PC-3 (cell line): ENCODE results near the gene MT1M. TPM values are rescaled to one million over a fixed set of nuclear protein-coding genes. Genes with fewer than 3 reads are reported as not detected.

Experiments
- ATAC-seq: fragments of 200-7000 bp; cut with Tn5 transposase; 2 replicates; pipeline ENCODE4 v1.9.1; 2020; ENCODE audit warnings: mild to moderate bottlenecking, moderate library complexity
- BruUV-seq: library from RNA; stranded (reverse); fragments of 400-500 nt; replicated peaks from 2 replicates; lab custom pipeline; 2021; lab: Mats Ljungman, UMichigan
- CTCF ChIA-PET: fragments of 300-600 bp; sonication (Branson Sonifier 250); formaldehyde crosslinking; loops from one replicate; lab custom pipeline; 2022; ENCODE audit warnings: antibody characterized with exemption; lab: Charles Lee
- POLR2A ChIA-PET: fragments of 300-600 bp; sonication (Branson Sonifier 250); formaldehyde crosslinking; loops from one replicate; lab custom pipeline; 2022; ENCODE audit warnings: antibody characterized with exemption; ENCODE audit not compliant: unreplicated experiment; lab: Charles Lee
- DNase-seq: peaks from one replicate; pipeline ENCODE4 v3.0.0-alpha.2; 2015
- H2AFZ ChIP-seq: fragments of 300-600 bp; sonication (generic); 2 replicates; pipeline ENCODE4 v1.6.0; 2016; ENCODE audit warnings: antibody characterized with exemption, low read length
- H3F3A ChIP-seq: fragments of 300-600 bp; sonication (generic); one replicate; pipeline ENCODE4 v1.6.0; 2017; ENCODE audit warnings: antibody characterized with exemption, low read length, control low read depth, mild to moderate bottlenecking; ENCODE audit not compliant: unreplicated experiment
- H3K27ac ChIP-seq: fragments of 300-600 bp; sonication (generic); 2 replicates; pipeline ENCODE4 v1.5.1; 2016; ENCODE audit warnings: mild to moderate bottlenecking, low read length
- H3K27me3 ChIP-seq: fragments of 300-600 bp; sonication (generic); 2 replicates; pipeline ENCODE4 v1.6.1; 2016; ENCODE audit warnings: low read length, mixed read lengths
- H3K36me3 ChIP-seq: fragments of 300-600 bp; sonication (generic); 2 replicates; pipeline ENCODE4 v1.6.1; 2016; ENCODE audit warnings: low read depth, mixed run types, low read length, mixed read lengths
- H3K4me1 ChIP-seq: fragments of 300-600 bp; sonication (generic); 2 replicates; pipeline ENCODE4 v1.5.1; 2016; ENCODE audit warnings: low read length; ENCODE audit not compliant: insufficient read depth
- H3K4me2 ChIP-seq: fragments of 300-600 bp; sonication (generic); 2 replicates; pipeline ENCODE4 v1.6.0; 2016; ENCODE audit warnings: low read length
- H3K4me3 ChIP-seq: fragments of 300-600 bp; sonication (generic); 2 replicates; pipeline ENCODE4 v1.5.1; 2016; ENCODE audit warnings: mild to moderate bottlenecking, low read length, mixed read lengths
- H3K79me2 ChIP-seq: fragments of 300-600 bp; sonication (generic); 2 replicates; pipeline ENCODE4 v1.6.1; 2017; ENCODE audit warnings: low read length, mixed read lengths
- H3K9ac ChIP-seq: fragments of 300-600 bp; sonication (generic); 2 replicates; pipeline ENCODE4 v1.6.0; 2016; ENCODE audit warnings: mild to moderate bottlenecking, low read length
- H3K9me2 ChIP-seq: fragments of 300-600 bp; sonication (generic); replicated peaks from 2 replicates; pipeline ENCODE4 v1.6.1; 2016; ENCODE audit warnings: mixed run types, low read length, mixed read lengths
- H3K9me3 ChIP-seq: fragments of 300-600 bp; sonication (generic); 2 replicates; pipeline ENCODE4 v1.6.1; 2016; ENCODE audit warnings: low read length, mixed read lengths
- H4K20me1 ChIP-seq: fragments of 300-600 bp; sonication (generic); 2 replicates; pipeline ENCODE4 v1.6.1; 2016; ENCODE audit warnings: low read length, mixed read lengths
- EZH2 ChIP-seq: fragments of 300-600 bp; sonication (generic); IDR thresholded peaks from one replicate; pipeline ENCODE4 v1.6.1; 2017; ENCODE audit warnings: antibody characterized with exemption, mild to moderate bottlenecking, low read length; ENCODE audit not compliant: unreplicated experiment
- EZH2phosphoT487 ChIP-seq: fragments of 300-600 bp; sonication (generic); IDR thresholded peaks from 2 replicates; pipeline ENCODE4 v1.6.1; 2018; ENCODE audit warnings: mild to moderate bottlenecking, antibody characterized with exemption, low read length, borderline replicate concordance
- intact Hi-C: fragments of 100-400 bp; cut with micrococcal nuclease; formaldehyde crosslinking; loops from 2 replicates; pipeline ENCODE4 v1.9.0; 2023
- total RNA-seq: library from RNA; depleted of rRNA; stranded (reverse); fragments of >200 nt; gene quantifications from 2 replicates; pipeline ENCODE4 v1.2.3, GENCODE V29; 2014
- TF ChIP-seq, protein P1 (sequence below): fragments of 300-600 bp; sonication (generic); conservative IDR thresholded peaks from 2 replicates; pipeline ENCODE4 v1.5.1; 2017; ENCODE audit warnings: antibody characterized with exemption, low read depth, mild to moderate bottlenecking, low read length

The MT1M gene
- total RNA-seq, 1 experiment from 2014 or later, result 1.5 TPM

DNA sequence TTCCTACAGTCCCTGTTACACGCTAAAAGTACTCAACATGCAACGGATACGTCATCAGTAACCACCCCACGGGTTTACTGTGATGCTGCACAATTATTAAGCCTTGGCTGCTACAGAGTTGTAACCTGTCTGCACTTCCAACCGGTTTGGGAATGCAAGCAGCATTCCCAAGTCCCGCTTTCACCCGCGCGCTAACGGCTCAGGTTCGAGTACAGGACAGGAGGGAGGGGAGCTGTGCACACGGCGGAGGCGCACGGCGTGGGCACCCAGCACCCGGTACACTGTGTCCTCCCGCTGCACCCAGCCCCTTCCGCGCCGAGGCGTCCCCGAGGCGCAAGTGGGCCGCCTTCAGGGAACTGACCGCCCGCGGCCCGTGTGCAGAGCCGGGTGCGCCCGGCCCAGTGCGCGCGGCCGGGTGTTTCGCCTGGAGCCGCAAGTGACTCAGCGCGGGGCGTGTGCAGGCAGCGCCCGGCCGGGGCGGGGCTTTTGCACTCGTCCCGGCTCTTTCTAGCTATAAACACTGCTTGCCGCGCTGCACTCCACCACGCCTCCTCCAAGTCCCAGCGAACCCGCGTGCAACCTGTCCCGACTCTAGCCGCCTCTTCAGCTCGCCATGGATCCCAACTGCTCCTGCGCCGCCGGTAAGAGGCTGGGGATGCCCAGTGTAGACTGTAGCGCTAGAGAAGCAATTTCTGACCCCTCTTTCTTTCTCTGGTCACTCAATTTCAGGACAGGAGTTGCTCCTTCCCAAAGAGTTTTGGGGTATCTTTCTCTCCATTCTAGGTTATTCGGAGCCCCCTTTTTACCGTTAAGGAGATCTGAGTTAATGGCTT lies 24.2 kb upstream of the MT1M start, which contains the start of gene MT2A:
Gene MT2A (plus strand): TSS at position 542 of the 833 bp plus-strand sequence. CDS start 72 bp downstream, at position 614.
- no peak within 1 kb of the TSS for H2AFZ ChIP-seq

DNA sequence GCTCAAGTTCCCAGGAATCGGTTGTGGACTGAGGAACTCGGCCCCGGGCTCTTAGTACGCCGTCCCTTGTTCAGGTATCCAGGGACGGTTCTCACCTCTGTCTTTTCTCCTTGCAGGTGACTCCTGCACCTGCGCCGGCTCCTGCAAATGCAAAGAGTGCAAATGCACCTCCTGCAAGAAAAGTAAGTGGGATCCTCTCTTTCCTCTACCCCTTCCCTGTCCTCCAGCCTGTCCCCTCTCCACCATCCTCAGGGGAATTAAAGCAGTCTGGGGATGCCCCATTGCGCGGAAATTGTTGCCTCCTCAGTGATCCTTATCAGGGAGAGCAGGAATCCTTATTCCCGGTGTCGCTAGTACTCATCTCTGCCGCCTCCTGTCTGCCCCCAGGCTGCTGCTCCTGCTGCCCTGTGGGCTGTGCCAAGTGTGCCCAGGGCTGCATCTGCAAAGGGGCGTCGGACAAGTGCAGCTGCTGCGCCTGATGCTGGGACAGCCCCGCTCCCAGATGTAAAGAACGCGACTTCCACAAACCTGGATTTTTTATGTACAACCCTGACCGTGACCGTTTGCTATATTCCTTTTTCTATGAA lies 23.5 kb upstream of the MT1M start:
- intact Hi-C loops, result loop anchor here (5.0 to 10.0 kb wide), 3 partner anchors 46 to 178 kb away; partner anchors contain the start of genes MT1B, MT1F and MT1X
- H3K4me3 ChIP-seq, result peak overlapping the region; percentile 90
- TSS peak; percentile 98 for BruUV-seq
- peak overlapping the region; percentile 93 for H3K4me2 ChIP-seq
- H3K27ac ChIP-seq, result peak overlapping the region; percentile 78
- H3F3A ChIP-seq, result peaks cover 14% of the 10 kb centered on the region
- POLR2A ChIA-PET, result no interaction called here
- peaks cover 16% of the 10 kb centered on the region for H3K79me2 ChIP-seq
- H3K36me3 ChIP-seq, result no peaks in the 10 kb centered on the region
- CTCF ChIA-PET, result interaction anchor here (0.9 kb wide), 1 partner anchor 93 kb away, joined by 3 read pairs; no protein-coding TSS in a partner anchor
- peak overlapping the region; percentile 76 for H3K9ac ChIP-seq
- H3K27me3 ChIP-seq, result no peaks in the 10 kb centered on the region
- TF ChIP-seq, protein P1, sequence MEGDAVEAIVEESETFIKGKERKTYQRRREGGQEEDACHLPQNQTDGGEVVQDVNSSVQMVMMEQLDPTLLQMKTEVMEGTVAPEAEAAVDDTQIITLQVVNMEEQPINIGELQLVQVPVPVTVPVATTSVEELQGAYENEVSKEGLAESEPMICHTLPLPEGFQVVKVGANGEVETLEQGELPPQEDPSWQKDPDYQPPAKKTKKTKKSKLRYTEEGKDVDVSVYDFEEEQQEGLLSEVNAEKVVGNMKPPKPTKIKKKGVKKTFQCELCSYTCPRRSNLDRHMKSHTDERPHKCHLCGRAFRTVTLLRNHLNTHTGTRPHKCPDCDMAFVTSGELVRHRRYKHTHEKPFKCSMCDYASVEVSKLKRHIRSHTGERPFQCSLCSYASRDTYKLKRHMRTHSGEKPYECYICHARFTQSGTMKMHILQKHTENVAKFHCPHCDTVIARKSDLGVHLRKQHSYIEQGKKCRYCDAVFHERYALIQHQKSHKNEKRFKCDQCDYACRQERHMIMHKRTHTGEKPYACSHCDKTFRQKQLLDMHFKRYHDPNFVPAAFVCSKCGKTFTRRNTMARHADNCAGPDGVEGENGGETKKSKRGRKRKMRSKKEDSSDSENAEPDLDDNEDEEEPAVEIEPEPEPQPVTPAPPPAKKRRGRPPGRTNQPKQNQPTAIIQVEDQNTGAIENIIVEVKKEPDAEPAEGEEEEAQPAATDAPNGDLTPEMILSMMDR, result no peak
- TF ChIP-seq EZH2phosphoT487 (no peak), EZH2 (no peak)
- no peak overlapping the region for H2AFZ ChIP-seq
- DNase-seq (no peak), ATAC-seq (no peak)
- H3K4me1 ChIP-seq, result peaks cover 74% of the 10 kb centered on the region
- no peaks in the 10 kb centered on the region for H3K9me2 ChIP-seq
- H3K9me3 ChIP-seq, result no peaks in the 10 kb centered on the region
- no peaks in the 10 kb centered on the region for H4K20me1 ChIP-seq

More for the DNA sequence above, 24.2 kb upstream of the MT1M start, which contains the start of gene MT2A:
- peak within 1 kb of the TSS; percentile 90 for H3K4me3 ChIP-seq
- ATAC-seq (peak; percentile 48), DNase-seq (peak; percentile 93)
- no TSS peak for BruUV-seq
- H3K36me3 ChIP-seq, result no peaks in the 10 kb centered on the region
- H3K79me2 ChIP-seq, result peaks cover 16% of the 10 kb centered on the region
- peak; percentile 95 for TF ChIP-seq EZH2phosphoT487
- no peak for TF ChIP-seq EZH2
- H3F3A ChIP-seq, result peaks cover 14% of the 10 kb centered on the region
- no peaks in the 10 kb centered on the region for H3K9me2 ChIP-seq
- CTCF ChIA-PET, result interaction anchor here (0.9 kb wide), 1 partner anchor 94 kb away, joined by 3 read pairs; no protein-coding TSS in a partner anchor
- H3K4me1 ChIP-seq, result peaks cover 71% of the 10 kb centered on the region
- no peaks in the 10 kb centered on the region for H3K9me3 ChIP-seq
- H3K27me3 ChIP-seq, result no peaks in the 10 kb centered on the region
- intact Hi-C loops, result loop anchor here (5.0 to 10.0 kb wide), 3 partner anchors 47 to 179 kb away; partner anchors contain the start of genes MT1B, MT1F and MT1X
- POLR2A ChIA-PET, result interaction anchor here (0.6 kb wide), 1 partner anchor 382 kb away, joined by 3 read pairs; no protein-coding TSS in a partner anchor
- H3K27ac ChIP-seq, result peak within 1 kb of the TSS; percentile 82
- H3K9ac ChIP-seq, result peak within 1 kb of the TSS; percentile 76
- no peaks in the 10 kb centered on the region for H4K20me1 ChIP-seq
- H3K4me2 ChIP-seq, result peak within 1 kb of the TSS; percentile 93

DNA sequence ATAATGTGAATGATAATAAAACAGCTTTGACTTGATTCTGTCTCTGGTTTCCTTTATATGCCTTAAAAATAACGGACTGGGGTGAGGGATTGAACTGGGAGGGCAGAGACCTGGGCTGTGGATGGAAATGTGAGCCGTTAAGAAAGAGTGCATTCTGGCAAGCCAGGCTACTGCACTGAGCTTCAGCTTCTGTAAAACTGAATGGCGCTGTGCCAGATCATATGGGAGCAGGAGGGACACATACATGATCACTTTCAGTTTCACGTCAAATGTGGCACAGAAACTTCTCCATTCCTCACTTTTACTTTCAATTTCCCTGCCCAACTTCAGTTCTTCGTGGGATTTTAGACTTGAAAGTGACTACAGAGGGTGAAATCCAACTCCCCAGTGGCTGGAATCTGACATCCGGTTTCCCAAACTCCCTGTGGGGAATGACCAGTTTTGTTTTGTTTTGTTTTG lies 23.0 kb upstream of the MT1M start:
- Histone ChIP-seq H3K27ac (peak overlapping the region; percentile 78), H3K9me3 (no peaks in the 10 kb centered on the region), H3K79me2 (peaks cover 16% of the 10 kb centered on the region), H3K36me3 (no peaks in the 10 kb centered on the region), H3K4me2 (peak overlapping the region; percentile 93), H3K27me3 (no peaks in the 10 kb centered on the region), H2AFZ (no peak overlapping the region), H3K9ac (peak overlapping the region; percentile 76), H3K4me1 (peaks cover 80% of the 10 kb centered on the region), H3K9me2 (no peaks in the 10 kb centered on the region), H3F3A (peaks cover 14% of the 10 kb centered on the region), H4K20me1 (no peaks in the 10 kb centered on the region), H3K4me3 (peak overlapping the region; percentile 90)
- ATAC-seq (no peak), DNase-seq (peak; percentile 58)
- POLR2A ChIA-PET, result interaction anchor here (0.6 kb wide), 2 partner anchors 73 to 93 kb away, joined by 3 to 4 read pairs; partner anchors contain the start of gene MT1X
- intact Hi-C loops, result loop anchor here (5.0 to 10.0 kb wide), 3 partner anchors 45 to 178 kb away; partner anchors contain the start of genes MT1B, MT1F and MT1X
- no peak for TF ChIP-seq EZH2
- TF ChIP-seq, protein P1, result no peak
- no peak for TF ChIP-seq EZH2phosphoT487
- CTCF ChIA-PET, result interaction anchor here (0.6 kb wide), 1 partner anchor 48 kb away, joined by 5 read pairs; no protein-coding TSS in a partner anchor
- TSS peak; percentile 12 for BruUV-seq
